GM18517 (cell line): ENCODE data around the gene ZACN.

ENCODE experiments used
- ATAC-seq: cut with Tn5 transposase; IDR thresholded peaks from one replicate; pipeline ENCODE4 v1.9.1; 2021; ENCODE audit warnings: mild to moderate bottlenecking, moderate library complexity; ENCODE audit not compliant: unreplicated experiment

Gene ZACN

GRCh38 chr17:76125922-76126321 is 46.9 kb downstream of the ZACN start:
- ATAC-seq: no peak

DNA sequence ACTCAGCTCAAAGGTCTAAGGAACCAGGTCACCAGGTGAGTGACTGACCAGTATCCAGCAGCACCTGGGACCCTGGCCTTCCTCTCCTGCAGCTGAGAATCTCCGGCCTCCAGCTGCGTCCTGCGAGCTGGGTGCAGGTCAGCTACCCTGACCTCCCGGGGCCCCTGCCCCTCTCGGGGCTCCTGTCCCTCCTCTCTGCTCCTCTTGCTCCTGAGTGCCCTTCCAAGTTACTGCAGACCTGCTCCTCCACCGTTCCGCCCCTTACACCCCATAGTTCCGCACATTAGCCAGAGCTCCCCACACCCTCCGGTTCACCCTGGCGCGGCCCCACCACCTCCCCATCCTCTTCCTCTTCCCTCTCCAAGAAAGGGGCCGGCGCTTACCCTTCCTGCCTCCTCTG is 51.5 kb downstream of the ZACN start:
- no peak for ATAC-seq

GRCh38 chr17:76131051-76131691 is 52.2 kb downstream of the ZACN start:
- ATAC-seq: no peak

- no peak for ATAC-seq
These were observed 53.0 kb downstream of the ZACN start for GRCh38 chr17:76131692-76132573.
